H9 (cell line): Measurements from ENCODE around the gene PLSCR2. TPM values are rescaled to one million over a fixed set of nuclear protein-coding genes. Genes with fewer than 3 reads are reported as not detected.

ENCODE experiments used
- DNase-seq: peaks from one replicate; pipeline ENCODE4 v3.0.0-alpha.2; 2017
- H2AFZ ChIP-seq: one replicate; pipeline ENCODE4 v1.6.1; 2013; ENCODE audit warnings: mild to moderate bottlenecking, low read length, control low read depth, moderate library complexity
- H2AK5ac ChIP-seq: 2 replicates; pipeline ENCODE4 v1.6.1; 2013; ENCODE audit warnings: low read length, control low read depth, mixed read lengths; ENCODE audit not compliant: insufficient read length
- H2BK120ac ChIP-seq: one replicate; pipeline ENCODE4 v1.6.1; 2013; ENCODE audit warnings: low read depth, mild to moderate bottlenecking, low read length, control low read depth, inconsistent platforms; ENCODE audit not compliant: poor library complexity, severe bottlenecking
- H2BK12ac ChIP-seq: 2 replicates; pipeline ENCODE4 v1.6.1; 2013; ENCODE audit warnings: low read length, control low read depth, mixed read lengths, low read depth; ENCODE audit not compliant: insufficient read length
- H2BK15ac ChIP-seq: 2 replicates; pipeline ENCODE4 v1.6.1; 2013; ENCODE audit warnings: low read depth, low read length, control low read depth
- H2BK20ac ChIP-seq: one replicate; pipeline ENCODE4 v1.6.1; 2013; ENCODE audit warnings: low read depth, mild to moderate bottlenecking, low read length, control low read depth, inconsistent platforms; ENCODE audit not compliant: poor library complexity, severe bottlenecking
- H2BK5ac ChIP-seq: 2 replicates; pipeline ENCODE4 v1.6.1; 2013; ENCODE audit warnings: low read length, control low read depth, mixed read lengths; ENCODE audit not compliant: insufficient read length
- H3K14ac ChIP-seq: 2 replicates; pipeline ENCODE4 v1.6.1; 2013; ENCODE audit warnings: low read length, control low read depth; ENCODE audit not compliant: insufficient read depth
- H3K18ac ChIP-seq: 2 replicates; pipeline ENCODE4 v1.6.1; 2013; ENCODE audit warnings: low read depth, mild to moderate bottlenecking, mixed read lengths, low read length, control low read depth; ENCODE audit not compliant: insufficient read length
- H3K23ac ChIP-seq: 2 replicates; pipeline ENCODE4 v1.6.1; 2013; ENCODE audit warnings: low read length, control low read depth, mixed read lengths, low read depth; ENCODE audit not compliant: insufficient read length
- H3K23me2 ChIP-seq: 2 replicates; pipeline ENCODE4 v1.6.1; 2013; ENCODE audit warnings: low read depth, mild to moderate bottlenecking, mixed read lengths, low read length, control low read depth; ENCODE audit not compliant: insufficient read length, poor library complexity, severe bottlenecking
- H3K27ac ChIP-seq: 2 replicates; pipeline ENCODE4 v1.5.1; 2013; ENCODE audit warnings: low read length, control low read depth, mixed read lengths, low read depth; ENCODE audit not compliant: insufficient read length
- H3K27me3 ChIP-seq: 2 replicates; pipeline ENCODE4 v1.6.1; 2013; ENCODE audit warnings: low read length, control low read depth, inconsistent platforms; ENCODE audit not compliant: insufficient read depth
- H3K4ac ChIP-seq: 2 replicates; pipeline ENCODE4 v1.6.1; 2013; ENCODE audit warnings: low read depth, mild to moderate bottlenecking, control low read depth, inconsistent platforms, low read length, moderate library complexity
- H3K4me1 ChIP-seq: 2 replicates; pipeline ENCODE4 v1.6.1; 2013; ENCODE audit warnings: low read length, control low read depth, inconsistent platforms; ENCODE audit not compliant: insufficient read depth
- H3K4me2 ChIP-seq: 2 replicates; pipeline ENCODE4 v1.6.1; 2013; ENCODE audit warnings: low read length, control low read depth, mixed read lengths; ENCODE audit not compliant: insufficient read length, insufficient read depth
- H3K56ac ChIP-seq: 2 replicates; pipeline ENCODE4 v1.6.1; 2013; ENCODE audit warnings: low read depth, mild to moderate bottlenecking, mixed read lengths, low read length, control low read depth; ENCODE audit not compliant: insufficient read length
- H3K79me1 ChIP-seq: 2 replicates; pipeline ENCODE4 v1.6.1; 2013; ENCODE audit warnings: low read depth, mild to moderate bottlenecking, moderate library complexity, low read length, control low read depth, inconsistent platforms; ENCODE audit not compliant: insufficient read depth, poor library complexity, severe bottlenecking
- H3K79me2 ChIP-seq: 2 replicates; pipeline ENCODE4 v1.6.1; 2013; ENCODE audit warnings: low read length, control low read depth, inconsistent platforms; ENCODE audit not compliant: insufficient read depth
- H3K9ac ChIP-seq: 2 replicates; pipeline ENCODE4 v1.6.1; 2013; ENCODE audit warnings: low read length, control low read depth, mixed read lengths; ENCODE audit not compliant: insufficient read length; ENCODE audit errors: extremely low read depth
- H3K9me3 ChIP-seq: one replicate; pipeline ENCODE4 v1.6.1; 2013; ENCODE audit warnings: low read depth, low read length, inconsistent platforms; ENCODE audit not compliant: control insufficient read depth
- H3T11ph ChIP-seq: one replicate; pipeline ENCODE4 v1.6.1; 2013; ENCODE audit warnings: mild to moderate bottlenecking, low read length, control low read depth, inconsistent platforms
- H4K20me1 ChIP-seq: one replicate; pipeline ENCODE4 v1.6.1; 2013; ENCODE audit not compliant: control insufficient read depth, insufficient read length, insufficient read depth
- H4K5ac ChIP-seq: 2 replicates; pipeline ENCODE4 v1.6.1; 2013; ENCODE audit warnings: low read depth, mild to moderate bottlenecking, mixed read lengths, low read length, control low read depth; ENCODE audit not compliant: insufficient read length
- H4K8ac ChIP-seq: replicated peaks from 2 replicates; pipeline ENCODE4 v1.6.1; 2013; ENCODE audit warnings: low read length, control low read depth, mixed read lengths, low read depth; ENCODE audit not compliant: insufficient read length
- H4K91ac ChIP-seq: 2 replicates; pipeline ENCODE4 v1.6.1; 2013; ENCODE audit warnings: low read depth, mild to moderate bottlenecking, moderate library complexity, mixed read lengths, low read length, control low read depth; ENCODE audit not compliant: insufficient read length
- H3K27ac Mint-ChIP-seq, 3 experiments: 2 replicates in 2 of 3; 3 replicates in 1 of 3; pipeline ENCODE4 v1.8.0; 2020 to 2021; ENCODE audit warnings: mixed read lengths in 3 of 3, mild to moderate bottlenecking in 1 of 3, moderate library complexity in 1 of 3
- H3K27me3 Mint-ChIP-seq: 2 replicates; pipeline ENCODE4 v1.8.0; 2021; ENCODE audit warnings: low read depth, mild to moderate bottlenecking, moderate library complexity, mixed read lengths
- H3K36me3 Mint-ChIP-seq, 3 experiments: 2 replicates in 2 of 3; 3 replicates in 1 of 3; pipeline ENCODE4 v1.8.0; 2020 to 2021; ENCODE audit warnings: low read depth in 3 of 3, mixed read lengths in 3 of 3; ENCODE audit not compliant: insufficient read depth in 1 of 3
- H3K4me1 Mint-ChIP-seq, 2 experiments: 2 replicates each; pipeline ENCODE4 v1.8.0; 2020; ENCODE audit warnings: mixed read lengths in 2 of 2
- H3K4me3 Mint-ChIP-seq, 2 experiments: 2 replicates in 1 of 2; 3 replicates in 1 of 2; pipeline ENCODE4 v1.8.0; 2020 to 2021; ENCODE audit warnings: mild to moderate bottlenecking in 2 of 2, mixed read lengths in 2 of 2, moderate library complexity in 1 of 2
- H3K9me3 Mint-ChIP-seq, 2 experiments: 2 replicates in 1 of 2; 3 replicates in 1 of 2; pipeline ENCODE4 v1.8.0; 2020; ENCODE audit warnings: mild to moderate bottlenecking in 2 of 2, mixed read lengths in 2 of 2, moderate library complexity in 1 of 2
- CTCF ChIP-seq: fragments of 200-600 bp; sonication (generic); conservative IDR thresholded peaks from 3 replicates; pipeline ENCODE4 v1.8.0; 2021; ENCODE audit warnings: antibody characterized with exemption, mild to moderate bottlenecking
- WGBS: extraction: QIAGEN DNeasy Blood & Tissue Kit; methylation state at CpG from one replicate; pipeline ENCODE4 v1.1.7; 2013; ENCODE audit warnings: missing lambda C conversion rate, low lambda C conversion rate, mixed read lengths; ENCODE audit not compliant: insufficient read length; ENCODE audit errors: extremely low coverage; 5-methylcytosine and 5-hydroxymethylcytosine counted together
- total RNA-seq: library from RNA; stranded (reverse); gene quantifications from 2 replicates; pipeline ENCODE4 v1.2.1, GENCODE V29; 2021

The PLSCR2 gene
- total RNA-seq, 1 experiment from 2014 or later: not detected

- H2BK20ac ChIP-seq: no peak overlapping the region
- no peak for DNase-seq
- no peaks in the 10 kb centered on the region for H3K27me3 Mint-ChIP-seq
Measured at GRCh38 chr3:146517684-146518435, 48.5 kb upstream of the PLSCR2 start.

More at GRCh38 chr3:146517684-146518435, 48.5 kb upstream of the PLSCR2 start:
- Histone ChIP-seq H2AK5ac (no peak overlapping the region), H3K23me2 (no peaks in the 10 kb centered on the region), H3K27ac (no peak overlapping the region), H3K9me3 (no peaks in the 10 kb centered on the region), H4K8ac (no peak overlapping the region), H3K23ac (no peak overlapping the region), H2BK5ac (no peak overlapping the region), H3T11ph (no peak overlapping the region), H2AFZ (no peak overlapping the region), H3K4me1 (peaks cover 5% of the 10 kb centered on the region), H3K56ac (no peak overlapping the region), H3K79me2 (no peaks in the 10 kb centered on the region), H4K20me1 (no peaks in the 10 kb centered on the region), H3K4me2 (no peak overlapping the region), H4K5ac (no peak overlapping the region), H2BK15ac (no peak overlapping the region), H3K14ac (no peak overlapping the region), H3K9ac (no peak overlapping the region), H3K79me1 (no peaks in the 10 kb centered on the region), H3K18ac (no peak overlapping the region), H2BK12ac (no peak overlapping the region), H3K27me3 (no peaks in the 10 kb centered on the region), H2BK120ac (no peak overlapping the region), H3K4ac (no peak overlapping the region), H4K91ac (no peak overlapping the region)
- no CpG with 5 or more reads among the region's 4 CpGs for WGBS
- H3K27ac Mint-ChIP-seq: no peak overlapping the region; a peak in 2 of 7 replicates
- H3K36me3 Mint-ChIP-seq: peaks cover 0 to 13% (median 8%) of the 10 kb centered on the region in 3 experiments; a peak in 5 of 7 replicates
- no peak overlapping the region for H3K4me3 Mint-ChIP-seq
- H3K4me1 Mint-ChIP-seq: peaks cover 27 to 44% of the 10 kb centered on the region in 2 experiments
- no peak for TF ChIP-seq CTCF
- H3K9me3 Mint-ChIP-seq: no peaks in the 10 kb centered on the region
